ENCODE measurements around the gene CSGALNACT2. TPM values are rescaled to one million over a fixed set of nuclear protein-coding genes. Genes with fewer than 3 reads are reported as not detected.

Gene CSGALNACT2
- total and polyA plus RNA-seq, 10 of the 15 experiments (the other 5 are each of a cell fraction or from before 2014, with no cell fraction given): 2.5 to 12.6 (median 8.7) TPM

DNA sequence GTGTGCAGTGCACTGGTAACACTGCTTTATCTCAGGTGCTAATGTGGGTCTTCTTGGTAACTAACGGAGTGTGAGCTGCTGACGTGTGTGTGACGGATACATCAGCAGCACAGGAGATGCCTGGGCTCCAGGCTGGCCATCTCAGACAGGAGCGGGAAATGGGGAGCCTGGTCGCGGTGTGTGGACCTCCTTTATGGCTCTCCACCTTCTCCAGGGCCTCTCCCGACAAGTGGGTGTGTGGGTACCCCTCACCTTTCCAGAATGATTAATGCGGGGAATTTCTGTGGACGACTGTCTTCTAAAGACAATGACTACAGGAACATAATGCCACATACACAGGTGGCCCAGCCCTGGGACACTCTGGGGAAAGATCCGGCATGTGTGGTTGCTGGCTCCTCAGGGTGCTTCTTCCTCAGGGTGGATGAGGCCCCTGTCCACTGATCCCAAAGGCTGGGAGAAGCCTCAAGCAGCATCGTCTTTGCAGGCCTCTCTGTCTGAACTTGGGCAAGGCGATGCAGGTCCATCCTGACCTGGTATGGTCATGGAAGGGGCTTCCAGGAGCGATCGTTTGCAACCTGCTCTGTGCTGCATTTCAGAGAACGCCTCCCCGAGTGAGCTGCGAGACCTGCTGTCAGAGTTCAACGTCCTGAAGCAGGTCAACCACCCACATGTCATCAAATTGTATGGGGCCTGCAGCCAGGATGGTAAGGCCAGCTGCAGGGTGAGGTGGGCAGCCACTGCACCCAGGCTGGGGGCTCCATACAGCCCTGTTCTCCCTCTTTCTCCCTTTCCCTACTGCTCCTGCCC, 20.3 kb upstream of the CSGALNACT2 start (continued):
- TF ChIP-seq, protein P1, sequence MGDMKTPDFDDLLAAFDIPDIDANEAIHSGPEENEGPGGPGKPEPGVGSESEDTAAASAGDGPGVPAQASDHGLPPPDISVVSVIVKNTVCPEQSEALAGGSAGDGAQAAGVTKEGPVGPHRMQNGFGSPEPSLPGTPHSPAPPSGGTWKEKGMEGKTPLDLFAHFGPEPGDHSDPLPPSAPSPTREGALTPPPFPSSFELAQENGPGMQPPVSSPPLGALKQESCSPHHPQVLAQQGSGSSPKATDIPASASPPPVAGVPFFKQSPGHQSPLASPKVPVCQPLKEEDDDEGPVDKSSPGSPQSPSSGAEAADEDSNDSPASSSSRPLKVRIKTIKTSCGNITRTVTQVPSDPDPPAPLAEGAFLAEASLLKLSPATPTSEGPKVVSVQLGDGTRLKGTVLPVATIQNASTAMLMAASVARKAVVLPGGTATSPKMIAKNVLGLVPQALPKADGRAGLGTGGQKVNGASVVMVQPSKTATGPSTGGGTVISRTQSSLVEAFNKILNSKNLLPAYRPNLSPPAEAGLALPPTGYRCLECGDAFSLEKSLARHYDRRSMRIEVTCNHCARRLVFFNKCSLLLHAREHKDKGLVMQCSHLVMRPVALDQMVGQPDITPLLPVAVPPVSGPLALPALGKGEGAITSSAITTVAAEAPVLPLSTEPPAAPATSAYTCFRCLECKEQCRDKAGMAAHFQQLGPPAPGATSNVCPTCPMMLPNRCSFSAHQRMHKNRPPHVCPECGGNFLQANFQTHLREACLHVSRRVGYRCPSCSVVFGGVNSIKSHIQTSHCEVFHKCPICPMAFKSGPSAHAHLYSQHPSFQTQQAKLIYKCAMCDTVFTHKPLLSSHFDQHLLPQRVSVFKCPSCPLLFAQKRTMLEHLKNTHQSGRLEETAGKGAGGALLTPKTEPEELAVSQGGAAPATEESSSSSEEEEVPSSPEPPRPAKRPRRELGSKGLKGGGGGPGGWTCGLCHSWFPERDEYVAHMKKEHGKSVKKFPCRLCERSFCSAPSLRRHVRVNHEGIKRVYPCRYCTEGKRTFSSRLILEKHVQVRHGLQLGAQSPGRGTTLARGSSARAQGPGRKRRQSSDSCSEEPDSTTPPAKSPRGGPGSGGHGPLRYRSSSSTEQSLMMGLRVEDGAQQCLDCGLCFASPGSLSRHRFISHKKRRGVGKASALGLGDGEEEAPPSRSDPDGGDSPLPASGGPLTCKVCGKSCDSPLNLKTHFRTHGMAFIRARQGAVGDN (IDR thresholded peaks at IDR 0.05): no peak
- no peak for TF ChIP-seq ASH2L (IDR thresholded peaks at IDR 0.05; ENCODE audit: borderline replicate concordance, low read depth)
- TF ChIP-seq HDAC6 (IDR thresholded peaks at IDR 0.05; ENCODE audit: unreplicated experiment): no peak
- no peak for TF ChIP-seq RAD21 (IDR thresholded peaks at IDR 0.05; ENCODE audit: insufficient read depth, low read depth, low read length)
- TF ChIP-seq ZNF384 (IDR thresholded peaks at IDR 0.05; ENCODE audit: borderline replicate concordance, low read depth, low read length): no peak
- TF ChIP-seq ZSCAN29 (IDR thresholded peaks at IDR 0.05): no peak

DNA sequence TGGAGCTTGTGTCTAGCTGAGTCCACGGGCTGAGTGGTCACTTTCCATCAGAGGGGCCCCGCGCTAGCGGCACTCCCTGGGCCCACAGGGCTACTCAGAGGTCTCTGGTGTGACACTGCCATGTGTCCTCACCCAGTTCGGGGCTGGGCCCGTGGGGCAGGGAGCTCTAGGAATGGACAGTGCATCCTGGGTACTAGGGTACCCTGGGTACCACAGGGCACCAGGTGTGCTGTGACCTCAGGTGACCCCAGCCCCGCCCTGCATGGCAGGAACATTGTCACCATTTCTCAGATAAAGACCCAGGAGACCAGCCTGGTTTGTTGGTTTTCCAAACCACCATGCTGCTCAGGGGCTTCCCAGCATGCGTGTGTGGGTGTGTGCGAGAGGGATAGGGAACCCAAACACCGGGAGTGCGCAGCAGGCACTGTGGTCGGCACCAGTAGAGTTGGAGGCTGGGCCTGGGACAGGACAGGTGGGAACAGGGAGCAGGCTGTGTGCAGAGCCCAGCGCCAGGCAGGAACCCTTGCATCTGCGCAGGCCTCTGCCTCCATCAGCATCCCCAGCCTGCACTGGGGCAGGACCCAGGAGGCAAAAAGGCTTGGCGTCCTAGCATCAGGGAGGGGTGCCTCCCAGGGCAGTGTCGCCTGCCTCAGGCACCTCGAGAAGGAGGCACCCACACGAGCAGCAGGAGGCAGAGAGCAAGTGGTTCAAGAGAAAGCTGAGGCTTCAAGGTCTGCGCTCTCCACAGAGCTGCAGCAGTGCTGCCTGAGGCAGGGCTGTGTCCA, 19.4 kb upstream of the CSGALNACT2 start:
- no peaks in the 10 kb centered on the region for H3K36me3 ChIP-seq (ENCODE audit: control insufficient read depth in 2 of 2, insufficient read depth in 2 of 2, low read length in 1 of 2)
- WGBS (ENCODE audit: insufficient coverage, insufficient replicate concordance, low lambda C conversion rate, missing lambda C conversion rate): 55% methylated on average over 18 of the region's 19 CpGs
- H4K20me1 ChIP-seq (ENCODE audit: control insufficient read depth, insufficient read depth): no peaks in the 10 kb centered on the region
- no peaks in the 10 kb centered on the region for H3K27me3 ChIP-seq (replicated peaks in 1 of 2; ENCODE audit: control insufficient read depth in 2 of 2, insufficient read depth in 2 of 2, low read length in 1 of 2)
- BruUV-seq (replicated peaks): no TSS peak
- ChIA-PET RAD21 (ENCODE audit: unreplicated experiment) (no interaction called here), CTCF (no interaction called here), POLR2A (no interaction called here), SMC1A (ENCODE audit: uncharacterized antibody, unreplicated experiment) (no interaction called here)
- no peak overlapping the region for H3K27ac ChIP-seq (ENCODE audit: control insufficient read depth, insufficient read depth)
- no peak overlapping the region for H2AFZ ChIP-seq (ENCODE audit: control insufficient read depth, low read depth, low read length)
- ATAC-seq (no peak), DNase-seq (ENCODE audit: low read depth, low spot score) (no peak), FAIRE-seq (no peak)
- no peaks in the 10 kb centered on the region for H3K9me3 ChIP-seq (replicated peaks; ENCODE audit: control insufficient read depth, insufficient read depth, low read length)
- intact Hi-C loops (cut with micrococcal nuclease; ENCODE audit: unreplicated experiment) (no loop called here), in situ Hi-C loops (cut with MboI) (loop anchor here (25.0 kb wide), 2 partner anchors 107 to 932 kb away; no protein-coding TSS in a partner anchor)
- no peak overlapping the region for H3K9ac ChIP-seq (ENCODE audit: control insufficient read depth, insufficient read depth, low read length)
- H3K4me1 ChIP-seq (ENCODE audit: control insufficient read depth, insufficient read depth, low read length): peaks cover 14% of the 10 kb centered on the region
- H3K79me2 ChIP-seq (ENCODE audit: control insufficient read depth, insufficient read depth, low read length): no peaks in the 10 kb centered on the region
- TF ChIP-seq IKZF1 (conservative IDR thresholded peaks at IDR 0.05): no peak
- TF ChIP-seq NR2C1 (IDR thresholded peaks at IDR 0.05): no peak
- no peak for TF ChIP-seq MEF2B (IDR thresholded peaks at IDR 0.05; ENCODE audit: partially characterized antibody, poor library complexity, severe bottlenecking)
- TF ChIP-seq TCF12 (IDR thresholded peaks at IDR 0.05; ENCODE audit: low read depth, low read length): no peak
- TF ChIP-seq NFXL1 (IDR thresholded peaks at IDR 0.05; ENCODE audit: borderline replicate concordance): no peak
- TF ChIP-seq, protein P1 (IDR thresholded peaks at IDR 0.05): no peak
- no peak for TF ChIP-seq NR2F1 (conservative IDR thresholded peaks at IDR 0.05)
- TF ChIP-seq RFX5 (IDR thresholded peaks at IDR 0.05; ENCODE audit: low read depth, low read length): no peak
- H3K4me3 ChIP-seq: no peak overlapping the region
- no peak overlapping the region for H3K4me2 ChIP-seq (ENCODE audit: control insufficient read depth, insufficient read depth)
